Measurements from ENCODE around the gene IFT80. TPM values are rescaled to one million over a fixed set of nuclear protein-coding genes. Genes with fewer than 3 reads are reported as not detected.

IFT80 gene
- total RNA-seq, 1 experiment from 2014 or later, result 19.3 TPM

- no peak for DNase-seq
- Mint-ChIP-seq H3K4me3 (ENCODE audit: unreplicated experiment) (no peak overlapping the region), H3K27ac (ENCODE audit: unreplicated experiment) (no peak overlapping the region), H3K9me3 (ENCODE audit: unreplicated experiment) (no peaks in the 10 kb centered on the region), H3K27me3 (ENCODE audit: insufficient read depth, unreplicated experiment) (no peaks in the 10 kb centered on the region), H3K36me3 (ENCODE audit: insufficient read depth, unreplicated experiment) (no peaks in the 10 kb centered on the region), H3K4me1 (ENCODE audit: low read depth, unreplicated experiment) (no peaks in the 10 kb centered on the region)
- Histone ChIP-seq H3K4me1 (no peaks in the 10 kb centered on the region), H3K27me3 (replicated peaks; ENCODE audit: control insufficient read depth, insufficient read depth, low read length) (no peaks in the 10 kb centered on the region), H3K9me3 (no peaks in the 10 kb centered on the region), H3K4me3 (ENCODE audit: low read depth, low read length) (no peak overlapping the region), H3K36me3 (ENCODE audit: control insufficient read depth, insufficient read depth, low read length) (no peaks in the 10 kb centered on the region)
- ChIA-PET POLR2A (no interaction called here), CTCF (no interaction called here)
- BruUV-seq (replicated peaks), result no TSS peak
- intact Hi-C loops (cut with micrococcal nuclease; ENCODE audit: unreplicated experiment), result no loop called here
- TF ChIP-seq, protein P1, sequence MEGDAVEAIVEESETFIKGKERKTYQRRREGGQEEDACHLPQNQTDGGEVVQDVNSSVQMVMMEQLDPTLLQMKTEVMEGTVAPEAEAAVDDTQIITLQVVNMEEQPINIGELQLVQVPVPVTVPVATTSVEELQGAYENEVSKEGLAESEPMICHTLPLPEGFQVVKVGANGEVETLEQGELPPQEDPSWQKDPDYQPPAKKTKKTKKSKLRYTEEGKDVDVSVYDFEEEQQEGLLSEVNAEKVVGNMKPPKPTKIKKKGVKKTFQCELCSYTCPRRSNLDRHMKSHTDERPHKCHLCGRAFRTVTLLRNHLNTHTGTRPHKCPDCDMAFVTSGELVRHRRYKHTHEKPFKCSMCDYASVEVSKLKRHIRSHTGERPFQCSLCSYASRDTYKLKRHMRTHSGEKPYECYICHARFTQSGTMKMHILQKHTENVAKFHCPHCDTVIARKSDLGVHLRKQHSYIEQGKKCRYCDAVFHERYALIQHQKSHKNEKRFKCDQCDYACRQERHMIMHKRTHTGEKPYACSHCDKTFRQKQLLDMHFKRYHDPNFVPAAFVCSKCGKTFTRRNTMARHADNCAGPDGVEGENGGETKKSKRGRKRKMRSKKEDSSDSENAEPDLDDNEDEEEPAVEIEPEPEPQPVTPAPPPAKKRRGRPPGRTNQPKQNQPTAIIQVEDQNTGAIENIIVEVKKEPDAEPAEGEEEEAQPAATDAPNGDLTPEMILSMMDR (IDR thresholded peaks at IDR 0.05; ENCODE audit: insufficient read depth in 1 of 2, low read depth in 1 of 2, low read length in 1 of 2, severe bottlenecking in 1 of 2, unreplicated experiment in 1 of 2), result no peak
Measured at GRCh38 chr3:160302806-160303205, 96.2 kb downstream of the IFT80 start.

DNA sequence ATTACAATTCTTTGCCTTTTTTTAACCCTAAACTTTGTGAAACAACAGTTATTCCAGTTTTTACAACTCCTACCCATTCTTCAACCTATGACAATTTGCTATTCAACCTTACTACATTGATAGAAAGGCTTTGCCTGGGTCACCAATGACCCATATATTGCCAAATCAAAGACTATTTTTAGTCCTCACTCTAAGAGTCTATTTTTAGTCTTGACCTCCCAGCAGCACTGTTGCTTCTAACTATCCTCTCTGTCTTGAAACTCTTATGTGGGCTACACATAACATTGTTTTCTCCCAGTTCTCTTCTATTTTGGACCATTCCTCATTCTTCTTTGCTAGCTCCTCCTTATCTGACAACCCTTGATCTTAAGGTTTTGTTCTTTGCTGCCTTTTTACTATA, 102.4 kb downstream of the IFT80 start:
- POLR2A ChIA-PET, result no interaction called here
- BruUV-seq (replicated peaks), result no TSS peak
- H3K9me3 ChIP-seq, result no peaks in the 10 kb centered on the region

GRCh38 chr3:160291909-160292299, 107.1 kb downstream of the IFT80 start:
- Mint-ChIP-seq H3K4me1 (ENCODE audit: low read depth, unreplicated experiment) (peaks cover 6% of the 10 kb centered on the region), H3K27ac (ENCODE audit: unreplicated experiment) (no peak overlapping the region), H3K36me3 (ENCODE audit: insufficient read depth, unreplicated experiment) (no peaks in the 10 kb centered on the region), H3K27me3 (ENCODE audit: insufficient read depth, unreplicated experiment) (no peaks in the 10 kb centered on the region), H3K9me3 (ENCODE audit: unreplicated experiment) (no peaks in the 10 kb centered on the region), H3K4me3 (ENCODE audit: unreplicated experiment) (no peak overlapping the region)
- ChIA-PET CTCF (no interaction called here), POLR2A (no interaction called here)
- no peak overlapping the region for H3K4me3 ChIP-seq (ENCODE audit: low read depth, low read length)
- no peaks in the 10 kb centered on the region for H3K9me3 ChIP-seq
- no peaks in the 10 kb centered on the region for H3K27me3 ChIP-seq (replicated peaks; ENCODE audit: control insufficient read depth, insufficient read depth, low read length)
- intact Hi-C loops (cut with micrococcal nuclease; ENCODE audit: unreplicated experiment), result no loop called here
- peaks cover 3% of the 10 kb centered on the region for H3K4me1 ChIP-seq
- H3K36me3 ChIP-seq (ENCODE audit: control insufficient read depth, insufficient read depth, low read length), result no peaks in the 10 kb centered on the region
- BruUV-seq (replicated peaks), result no TSS peak
- TF ChIP-seq, protein P1 (IDR thresholded peaks at IDR 0.05; ENCODE audit: insufficient read depth in 1 of 2, low read depth in 1 of 2, low read length in 1 of 2, severe bottlenecking in 1 of 2, unreplicated experiment in 1 of 2), result no peak
- DNase-seq, result no peak

More for the DNA sequence above, 102.4 kb downstream of the IFT80 start:
- Histone ChIP-seq H3K36me3 (ENCODE audit: control insufficient read depth, insufficient read depth, low read length) (no peaks in the 10 kb centered on the region), H3K4me1 (peaks cover 3% of the 10 kb centered on the region), H3K27me3 (replicated peaks; ENCODE audit: control insufficient read depth, insufficient read depth, low read length) (no peaks in the 10 kb centered on the region), H3K4me3 (ENCODE audit: low read depth, low read length) (no peak overlapping the region)
- Mint-ChIP-seq H3K27me3 (ENCODE audit: insufficient read depth, unreplicated experiment) (no peaks in the 10 kb centered on the region), H3K4me1 (ENCODE audit: low read depth, unreplicated experiment) (no peaks in the 10 kb centered on the region), H3K4me3 (ENCODE audit: unreplicated experiment) (no peak overlapping the region), H3K27ac (ENCODE audit: unreplicated experiment) (no peak overlapping the region), H3K36me3 (ENCODE audit: insufficient read depth, unreplicated experiment) (no peaks in the 10 kb centered on the region), H3K9me3 (ENCODE audit: unreplicated experiment) (no peaks in the 10 kb centered on the region)
- CTCF ChIA-PET, result no interaction called here
- no peak for DNase-seq
- intact Hi-C loops (cut with micrococcal nuclease; ENCODE audit: unreplicated experiment), result no loop called here
- TF ChIP-seq, protein P1 (IDR thresholded peaks at IDR 0.05; ENCODE audit: insufficient read depth in 1 of 2, low read depth in 1 of 2, low read length in 1 of 2, severe bottlenecking in 1 of 2, unreplicated experiment in 1 of 2), result no peak

Data from Caco-2 (cell line).